CD4-positive, alpha-beta T cell (primary cell): ENCODE data around the gene PTPRD. TPM values are rescaled to one million over a fixed set of nuclear protein-coding genes. Genes with fewer than 3 reads are reported as not detected.

Source experiments
- ATAC-seq: fragments of 200-7000 bp; cut with Tn5 transposase; one replicate; pipeline ENCODE4 v1.10.0; 2022; ENCODE audit warnings: mild to moderate bottlenecking; ENCODE audit not compliant: poor library complexity
- CTCF ChIA-PET: fragments of 350-600 bp; sonication (Branson Sonifier 250); formaldehyde crosslinking; loops from one replicate; lab custom pipeline; 2021; ENCODE audit warnings: antibody characterized with exemption, inconsistent platforms; lab: Charles Lee
- POLR2A ChIA-PET: fragments of 350-600 bp; sonication (Branson Sonifier 250); formaldehyde crosslinking; loops from one replicate; lab custom pipeline; 2021; ENCODE audit warnings: antibody characterized with exemption, inconsistent platforms; lab: Charles Lee
- DNase-seq, 14 experiments: peaks; one replicate each; pipeline ENCODE4 v3.0.0-alpha.2; 2013 to 2020; ENCODE audit warnings: mixed read lengths in 2 of 14
- H3K27ac ChIP-seq, 2 donors: one replicate each; pipeline versions ENCODE4 v1.5.1 to v1.7.0; 2013; ENCODE audit warnings: low read length in 2 of 2, low read depth in 1 of 2, mild to moderate bottlenecking in 1 of 2
- H3K27me3 ChIP-seq, 2 experiments: 1 replicate in 1 of 2; 2 replicates in 1 of 2; pipeline versions ENCODE4 v1.6.1 to v1.7.0; 2013; ENCODE audit warnings: low read length in 2 of 2, control low read depth in 1 of 2, mild to moderate bottlenecking in 1 of 2, moderate library complexity in 1 of 2; ENCODE audit not compliant: insufficient read depth in 2 of 2, control insufficient read depth in 1 of 2
- H3K36me3 ChIP-seq: one replicate; pipeline ENCODE4 v1.6.1; 2013; ENCODE audit warnings: low read length, control low read depth; ENCODE audit not compliant: insufficient read depth
- H3K4me1 ChIP-seq: one replicate; pipeline ENCODE4 v1.6.1; 2013; ENCODE audit warnings: low read length, control low read depth; ENCODE audit not compliant: insufficient read depth
- H3K4me3 ChIP-seq: one replicate; pipeline ENCODE4 v1.5.1; 2013; ENCODE audit warnings: mild to moderate bottlenecking, low read length, moderate library complexity
- H3K9me3 ChIP-seq, 2 experiments: 1 replicate in 1 of 2; 2 replicates in 1 of 2; pipeline versions ENCODE4 v1.6.1 to v1.7.0; 2013; ENCODE audit warnings: low read length in 2 of 2, mild to moderate bottlenecking in 2 of 2, control low read depth in 1 of 2, moderate library complexity in 1 of 2; ENCODE audit not compliant: control insufficient read depth in 1 of 2, insufficient read depth in 1 of 2
- H3K27ac Mint-ChIP-seq: one replicate; pipeline ENCODE4 v1.8.0; 2020; ENCODE audit warnings: mixed read lengths
- H3K27me3 Mint-ChIP-seq: one replicate; pipeline ENCODE4 v1.8.0; 2021; ENCODE audit warnings: mixed read lengths
- H3K36me3 Mint-ChIP-seq: one replicate; pipeline ENCODE4 v1.8.0; 2021; ENCODE audit warnings: low read depth, mixed read lengths
- H3K4me1 Mint-ChIP-seq: one replicate; pipeline ENCODE4 v1.8.0; 2021; ENCODE audit warnings: low read depth, mixed read lengths
- H3K4me3 Mint-ChIP-seq: one replicate; pipeline ENCODE4 v1.8.0; 2020; ENCODE audit warnings: mild to moderate bottlenecking, mixed read lengths
- H3K9me3 Mint-ChIP-seq: one replicate; pipeline ENCODE4 v1.8.0; 2020; ENCODE audit warnings: mixed read lengths
- CTCF ChIP-seq: fragments of 200-600 bp; IDR thresholded peaks from one replicate; pipeline ENCODE4 v1.8.0; 2022; ENCODE audit warnings: antibody characterized with exemption, mild to moderate bottlenecking
- intact Hi-C, 2 experiments: fragments of 100-400 bp; cut with DNase I in 1 of 2; cut with micrococcal nuclease in 1 of 2; formaldehyde crosslinking; loops; one replicate each; pipeline versions ENCODE4 v1.15.1 to v1.9.0; 2023 to 2025; cut with DNase I, micrococcal nuclease
- total RNA-seq, 174 experiments: library from RNA in 2 of 174; stranded (reverse) in 2 of 174; gene quantifications; one replicate each; pipeline ENCODE4 v1.2.3 and lab custom pipeline; 2021 to 2026

The PTPRD gene
- total RNA-seq, 2 experiments from 2014 or later, result not detected

- peaks cover 3% of the 10 kb centered on the region for H3K9me3 Mint-ChIP-seq
- ATAC-seq (no peak), DNase-seq (no peak)
- no peaks in the 10 kb centered on the region for H3K9me3 ChIP-seq
- H3K27ac ChIP-seq, result no peak overlapping the region
- no peak for TF ChIP-seq CTCF
- no peak overlapping the region for H3K4me3 ChIP-seq
- no peaks in the 10 kb centered on the region for H3K27me3 ChIP-seq
- H3K36me3 Mint-ChIP-seq, result no peaks in the 10 kb centered on the region
- no peaks in the 10 kb centered on the region for H3K4me1 ChIP-seq
- no peaks in the 10 kb centered on the region for H3K27me3 Mint-ChIP-seq
- no peak overlapping the region for H3K4me3 Mint-ChIP-seq
- H3K4me1 Mint-ChIP-seq, result no peaks in the 10 kb centered on the region
- H3K27ac Mint-ChIP-seq, result no peak overlapping the region
- H3K36me3 ChIP-seq, result no peaks in the 10 kb centered on the region
- ChIA-PET CTCF (no interaction called here), POLR2A (no interaction called here)
- intact Hi-C loops, result no loop called here
Measured at GRCh38 chr9:10048994-10049393, 563.8 kb downstream of the PTPRD start.

GRCh38 chr9:10045598-10045997 is 567.2 kb downstream of the PTPRD start:
- Histone ChIP-seq H3K27me3 (no peaks in the 10 kb centered on the region), H3K4me3 (no peak overlapping the region), H3K36me3 (no peaks in the 10 kb centered on the region), H3K27ac (no peak overlapping the region), H3K9me3 (no peaks in the 10 kb centered on the region), H3K4me1 (no peaks in the 10 kb centered on the region)
- H3K27ac Mint-ChIP-seq, result no peak overlapping the region
- no peaks in the 10 kb centered on the region for H3K27me3 Mint-ChIP-seq
- H3K36me3 Mint-ChIP-seq, result no peaks in the 10 kb centered on the region
- H3K9me3 Mint-ChIP-seq, result peaks cover 6% of the 10 kb centered on the region
- ChIA-PET CTCF (no interaction called here), POLR2A (no interaction called here)
- H3K4me1 Mint-ChIP-seq, result no peaks in the 10 kb centered on the region
- intact Hi-C loops, result no loop called here
- no peak overlapping the region for H3K4me3 Mint-ChIP-seq
- ATAC-seq (no peak), DNase-seq (no peak)
- no peak for TF ChIP-seq CTCF

GRCh38 chr9:10041726-10042229 is 571.0 kb downstream of the PTPRD start:
- no peaks in the 10 kb centered on the region for H3K27me3 ChIP-seq
- no peak for TF ChIP-seq CTCF
- ChIA-PET CTCF (no interaction called here), POLR2A (no interaction called here)
- H3K27ac ChIP-seq, result no peak overlapping the region
- no peaks in the 10 kb centered on the region for H3K4me1 ChIP-seq
- no peaks in the 10 kb centered on the region for H3K36me3 ChIP-seq
- ATAC-seq (no peak), DNase-seq (no peak)
- no peaks in the 10 kb centered on the region for H3K9me3 ChIP-seq
- Mint-ChIP-seq H3K4me3 (no peak overlapping the region), H3K36me3 (no peaks in the 10 kb centered on the region), H3K27ac (no peak overlapping the region), H3K9me3 (peaks cover 3% of the 10 kb centered on the region), H3K4me1 (no peaks in the 10 kb centered on the region), H3K27me3 (no peaks in the 10 kb centered on the region)
- intact Hi-C loops, result no loop called here
- no peak overlapping the region for H3K4me3 ChIP-seq
